ENCODE data around the gene PHF13. TPM values are rescaled to one million over a fixed set of nuclear protein-coding genes. Genes with fewer than 3 reads are reported as not detected.
A peak's percentile ranks its signal among the peaks of the same experiment; 100 is the strongest.

PHF13 gene
- total RNA-seq, 4 donors from 2014 or later, result 12.9 to 17.7 (median 15.7) TPM

GRCh38 chr1:6585841-6586240 lies 27.7 kb upstream of the PHF13 start:
- Histone ChIP-seq H3K36me3 (peaks cover 0 to 67% (median 3%) of the 10 kb centered on the region in 3 donors), H3K4me3 (no peak overlapping the region), H3K4me1 (peaks cover 0 to 59% (median 9%) of the 10 kb centered on the region in 4 donors), H3K27ac (no peak overlapping the region), H3K27me3 (no peaks in the 10 kb centered on the region), H3K9me3 (no peaks in the 10 kb centered on the region)
- WGBS, 2 donors, result 88 to 90% methylated on average over 7 of the region's 7 CpGs
- DNase-seq (ENCODE audit: low spot score in 2 of 2), result no peak
- TF ChIP-seq POLR2A (IDR thresholded peaks at IDR 0.05) (no peak), CTCF (IDR thresholded peaks at IDR 0.05) (no peak), EP300 (IDR thresholded peaks at IDR 0.05) (no peak)

- H3K27me3 ChIP-seq, result no peaks in the 10 kb centered on the region
- DNase-seq (ENCODE audit: low spot score in 2 of 2), result no peak
- no peaks in the 10 kb centered on the region for H3K9me3 ChIP-seq
- TF ChIP-seq CTCF (IDR thresholded peaks at IDR 0.05), result no peak
- TF ChIP-seq POLR2A (IDR thresholded peaks at IDR 0.05), result no peak
- H3K4me3 ChIP-seq, result no peak overlapping the region
- H3K36me3 ChIP-seq, result peaks cover 0 to 72% (median 3%) of the 10 kb centered on the region in 3 donors
- peaks cover 0 to 58% (median 5%) of the 10 kb centered on the region in 4 donors for H3K4me1 ChIP-seq
- no peak overlapping the region for H3K27ac ChIP-seq
- 81 to 90% methylated on average over 4 to 11 of the region's 11 CpGs for WGBS, 2 donors
Observed at GRCh38 chr1:6586404-6586816, 27.1 kb upstream of the PHF13 start.

GRCh38 chr1:6587261-6588005 lies 26.1 kb upstream of the PHF13 start:
- whole genome bisulfite sequencing, 2 donors, result 67 to 73% methylated on average over 10 to 12 of the region's 13 CpGs
- no peak for TF ChIP-seq CTCF (IDR thresholded peaks at IDR 0.05)
- no peak overlapping the region for H3K4me3 ChIP-seq
- no peaks in the 10 kb centered on the region for H3K27me3 ChIP-seq
- no peak for DNase-seq (ENCODE audit: low spot score in 2 of 2)
- no peaks in the 10 kb centered on the region for H3K9me3 ChIP-seq
- peaks cover 0 to 54% (median under 1%) of the 10 kb centered on the region in 4 donors for H3K4me1 ChIP-seq
- peaks cover 0 to 82% (median 3%) of the 10 kb centered on the region in 3 donors for H3K36me3 ChIP-seq
- H3K27ac ChIP-seq, result peak overlapping the region in 1 of 4 donors; percentile 46

GRCh38 chr1:6588128-6588892 lies 25.2 kb upstream of the PHF13 start:
- Histone ChIP-seq H3K4me3 (no peak overlapping the region), H3K36me3 (peaks cover 3 to 82% (median 4%) of the 10 kb centered on the region in 3 donors), H3K27me3 (no peaks in the 10 kb centered on the region), H3K27ac (no peak overlapping the region), H3K4me1 (peaks cover 0 to 58% (median 0%) of the 10 kb centered on the region in 4 donors), H3K9me3 (no peaks in the 10 kb centered on the region)
- WGBS, 2 donors, result 83 to 91% methylated on average over 19 to 25 of the region's 25 CpGs
- TF ChIP-seq EP300 (IDR thresholded peaks at IDR 0.05) (no peak), POLR2A (IDR thresholded peaks at IDR 0.05) (no peak), CTCF (IDR thresholded peaks at IDR 0.05) (no peak)
- DNase-seq (ENCODE audit: low spot score in 2 of 2), result no peak

Data from tibial nerve (tissue), 4 donors.